Liver (tissue), 9 donors: ENCODE measurements around the gene TMEM40. TPM values are rescaled to one million over a fixed set of nuclear protein-coding genes. Genes with fewer than 3 reads are reported as not detected.

Source experiments
- DNase-seq: peaks from one replicate; pipeline ENCODE4 v3.0.0-alpha.2; 2017; ENCODE audit warnings: low spot score
- H3K27ac ChIP-seq, 2 donors: one replicate each; pipeline ENCODE4 v1.7.0; 2013; ENCODE audit warnings: inconsistent platforms in 2 of 2, low read length in 2 of 2, control low read depth in 1 of 2, low read depth in 1 of 2, mild to moderate bottlenecking in 1 of 2
- H3K27me3 ChIP-seq, 4 donors: one replicate each; pipeline versions ENCODE4 v1.6.1 to v1.7.0; 2013; ENCODE audit warnings: low read length in 3 of 4, inconsistent platforms in 1 of 4, mild to moderate bottlenecking in 1 of 4, moderate library complexity in 1 of 4; ENCODE audit not compliant: control insufficient read depth in 4 of 4, insufficient read depth in 4 of 4
- H3K36me3 ChIP-seq, 4 donors: one replicate each; pipeline versions ENCODE4 v1.6.1 to v1.7.0; 2013; ENCODE audit warnings: low read length in 3 of 4, mild to moderate bottlenecking in 3 of 4, low read depth in 1 of 4, moderate library complexity in 1 of 4; ENCODE audit not compliant: control insufficient read depth in 4 of 4, insufficient read depth in 3 of 4
- H3K4me1 ChIP-seq, 4 donors: one replicate each; pipeline versions ENCODE4 v1.6.1 to v1.7.0; 2013; ENCODE audit warnings: low read length in 3 of 4, mild to moderate bottlenecking in 3 of 4, moderate library complexity in 1 of 4; ENCODE audit not compliant: control insufficient read depth in 4 of 4, insufficient read depth in 4 of 4
- H3K4me3 ChIP-seq, 3 donors: one replicate each; pipeline versions ENCODE4 v1.6.1 to v1.7.0; 2013; ENCODE audit warnings: low read length in 3 of 3, control low read depth in 1 of 3, low read depth in 1 of 3, mild to moderate bottlenecking in 1 of 3
- H3K9ac ChIP-seq, 2 donors: one replicate each; pipeline ENCODE4 v1.7.0; 2013; ENCODE audit warnings: low read length in 2 of 2, mild to moderate bottlenecking in 2 of 2, moderate library complexity in 2 of 2, control low read depth in 1 of 2, low read depth in 1 of 2
- H3K9me3 ChIP-seq, 4 donors: one replicate each; pipeline versions ENCODE4 v1.6.1 to v1.7.0; 2013; ENCODE audit warnings: low read length in 3 of 4; ENCODE audit not compliant: control insufficient read depth in 4 of 4
- ATF3 ChIP-seq: IDR thresholded peaks from 2 replicates; pipeline ENCODE4 v1.6.1; 2016; ENCODE audit warnings: antibody characterized with exemption
- CTCF ChIP-seq: fragments of 150-350 bp; IDR thresholded peaks from 2 replicates; pipeline ENCODE4 v1.5.1; 2017; ENCODE audit warnings: improper control_type of control experiment, low read depth, low read length; ENCODE audit not compliant: missing input control
- EGR1 ChIP-seq, 2 donors: IDR thresholded peaks; 2 replicates each; pipeline ENCODE4 v1.6.1; 2016 to 2018; ENCODE audit warnings: antibody characterized with exemption in 2 of 2, low read depth in 2 of 2
- FOXA1 ChIP-seq: IDR thresholded peaks from 2 replicates; pipeline ENCODE4 v1.6.1; 2016; ENCODE audit warnings: antibody characterized with exemption
- FOXA2 ChIP-seq: IDR thresholded peaks from 2 replicates; pipeline ENCODE4 v1.6.1; 2016; ENCODE audit warnings: antibody characterized with exemption
- GABPA ChIP-seq, 2 donors: IDR thresholded peaks in 1 of 2; conservative IDR thresholded peaks in 1 of 2; 2 replicates each; pipeline ENCODE4 v1.6.1; 2016; ENCODE audit warnings: antibody characterized with exemption in 2 of 2, mild to moderate bottlenecking in 1 of 2, moderate library complexity in 1 of 2
- HNF4G ChIP-seq: IDR thresholded peaks from 2 replicates; pipeline ENCODE4 v1.6.1; 2016; ENCODE audit warnings: antibody characterized with exemption
- MAX ChIP-seq: IDR thresholded peaks from 2 replicates; pipeline ENCODE4 v1.6.1; 2016; ENCODE audit warnings: antibody characterized with exemption
- NR2F2 ChIP-seq: IDR thresholded peaks from 2 replicates; pipeline ENCODE4 v1.6.1; 2016; ENCODE audit warnings: antibody characterized with exemption
- RAD21 ChIP-seq, 2 donors: IDR thresholded peaks; 2 replicates each; pipeline ENCODE4 v1.6.1; 2016; ENCODE audit warnings: antibody characterized with exemption in 2 of 2, mild to moderate bottlenecking in 2 of 2
- REST ChIP-seq: IDR thresholded peaks from 2 replicates; pipeline ENCODE4 v1.6.1; 2016; ENCODE audit warnings: antibody characterized with exemption, mild to moderate bottlenecking
- RXRA ChIP-seq, 2 donors: IDR thresholded peaks; 2 replicates each; pipeline ENCODE4 v1.6.1; 2017 to 2018; ENCODE audit warnings: antibody characterized with exemption in 2 of 2, mild to moderate bottlenecking in 1 of 2
- SP1 ChIP-seq: IDR thresholded peaks from 2 replicates; pipeline ENCODE4 v1.6.1; 2018; ENCODE audit warnings: antibody characterized with exemption, mild to moderate bottlenecking
- TAF1 ChIP-seq: conservative IDR thresholded peaks from 2 replicates; pipeline ENCODE4 v1.6.1; 2016; ENCODE audit warnings: antibody characterized with exemption, mild to moderate bottlenecking
- YY1 ChIP-seq: IDR thresholded peaks from 2 replicates; pipeline ENCODE4 v1.6.1; 2016; ENCODE audit warnings: antibody characterized with exemption, mild to moderate bottlenecking
- WGBS: extraction: QIAGEN DNeasy Blood & Tissue Kit; methylation state at CpG from one replicate; pipeline ENCODE4 v1.1.7; 2013; 5-methylcytosine and 5-hydroxymethylcytosine counted together
- polyA plus RNA-seq, 2 donors: library from polyadenylated mRNA; stranded (reverse) in 1 of 2; unstranded in 1 of 2; fragments of 200-250 nt in 1 of 2; fragments of >200 nt in 1 of 2; fragmentation: Nextera tagmentation in 1 of 2; extraction: Ambion mirVana in 1 of 2; gene quantifications; one replicate each; pipeline versions ENCODE4 v1.2.1 to v1.2.3, GENCODE V29; 2013 to 2015
- total RNA-seq, 2 donors: library from RNA; depleted of rRNA; stranded (reverse); fragments of >200 nt; gene quantifications; one replicate each; pipeline ENCODE4 v1.2.3, GENCODE V29; 2014
- donor health status: healthy.
- donor health status: healthy.
- donor health status: healthy.
- donor health status: healthy.
- donor health status: healthy.

The TMEM40 gene
- total and polyA plus RNA-seq, 4 donors = 0.57 to 0.79 TPM; not detected in 2

GRCh38 chr3:12775226-12775625 lies 16.2 kb upstream of the TMEM40 start:
- 67% methylated on average over 1 of the region's 1 CpG for WGBS
- Histone ChIP-seq H3K27me3 (no peaks in the 10 kb centered on the region), H3K36me3 (no peaks in the 10 kb centered on the region), H3K4me1 (no peaks in the 10 kb centered on the region), H3K9ac (no peak overlapping the region), H3K9me3 (no peaks in the 10 kb centered on the region), H3K4me3 (no peak overlapping the region), H3K27ac (no peak overlapping the region)
- TF ChIP-seq HNF4G = no peak
- TF ChIP-seq RAD21 (IDR thresholded peaks at IDR 0.05) = no peak
- TF ChIP-seq MAX = no peak
- TF ChIP-seq RXRA (IDR thresholded peaks at IDR 0.05) = no peak
- no peak for TF ChIP-seq NR2F2
- DNase-seq = no peak

GRCh38 chr3:12774619-12775018 lies 15.6 kb upstream of the TMEM40 start:
- Histone ChIP-seq H3K27me3 (no peaks in the 10 kb centered on the region), H3K36me3 (no peaks in the 10 kb centered on the region), H3K9ac (no peak overlapping the region), H3K9me3 (no peaks in the 10 kb centered on the region), H3K4me3 (no peak overlapping the region), H3K27ac (no peak overlapping the region), H3K4me1 (no peaks in the 10 kb centered on the region)
- 68% methylated on average over 4 of the region's 4 CpGs for WGBS
- TF ChIP-seq RXRA (IDR thresholded peaks at IDR 0.05) (no peak), GABPA (IDR thresholded peaks at IDR 0.05 in 1 of 2, conservative IDR thresholded peaks at IDR 0.05 in 1 of 2) (no peak), SP1 (no peak), NR2F2 (no peak), REST (no peak), FOXA2 (no peak), TAF1 (no peak), RAD21 (IDR thresholded peaks at IDR 0.05) (no peak), ATF3 (no peak), CTCF (no peak), HNF4G (no peak), FOXA1 (no peak)
- no peak for DNase-seq

GRCh38 chr3:12773710-12774086 lies 14.6 kb upstream of the TMEM40 start:
- Histone ChIP-seq H3K36me3 (no peaks in the 10 kb centered on the region), H3K4me1 (no peaks in the 10 kb centered on the region), H3K4me3 (no peak overlapping the region), H3K27ac (no peak overlapping the region), H3K27me3 (no peaks in the 10 kb centered on the region), H3K9me3 (no peaks in the 10 kb centered on the region), H3K9ac (no peak overlapping the region)
- WGBS = 96% methylated on average over 1 of the region's 1 CpG
- DNase-seq = no peak
- TF ChIP-seq HNF4G (no peak), YY1 (no peak), REST (no peak), ATF3 (no peak), EGR1 (IDR thresholded peaks at IDR 0.05; ENCODE audit: low read depth in 2 of 2) (no peak), RAD21 (IDR thresholded peaks at IDR 0.05) (no peak), FOXA2 (no peak), FOXA1 (no peak), SP1 (no peak)
